Hepatocyte (in vitro differentiated cells): ENCODE data around the gene EHD3. TPM values are rescaled to one million over a fixed set of nuclear protein-coding genes. Genes with fewer than 3 reads are reported as not detected.
A peak's percentile ranks its signal among the peaks of the same experiment; 100 is the strongest.

ENCODE experiments used
- DNase-seq: peaks from one replicate; pipeline ENCODE4 v3.0.0-alpha.2; 2016; ENCODE audit warnings: low spot score
- H2AFZ ChIP-seq: fragments of 200-600 bp; sonication (generic); 2 replicates; pipeline ENCODE4 v1.6.0; 2016; ENCODE audit warnings: antibody characterized with exemption, mild to moderate bottlenecking
- H3K27ac ChIP-seq: fragments of 200-600 bp; sonication (generic); 2 replicates; pipeline ENCODE4 v1.5.1; 2016; ENCODE audit warnings: mild to moderate bottlenecking
- H3K27me3 ChIP-seq: fragments of 200-600 bp; sonication (generic); 2 replicates; pipeline ENCODE4 v1.6.1; 2016
- H3K36me3 ChIP-seq: fragments of 200-600 bp; sonication (generic); replicated peaks from 2 replicates; pipeline ENCODE4 v1.5.1; 2016; ENCODE audit warnings: low read depth; ENCODE audit not compliant: insufficient read depth
- H3K4me1 ChIP-seq: fragments of 200-600 bp; sonication (generic); 2 replicates; pipeline ENCODE4 v1.5.1; 2016; ENCODE audit warnings: mild to moderate bottlenecking, moderate library complexity; ENCODE audit not compliant: insufficient read depth
- H3K4me2 ChIP-seq: fragments of 200-600 bp; sonication (generic); 2 replicates; pipeline ENCODE4 v1.6.0; 2016
- H3K4me3 ChIP-seq: fragments of 200-600 bp; sonication (generic); 2 replicates; pipeline ENCODE4 v1.5.1; 2016; ENCODE audit warnings: mild to moderate bottlenecking
- H3K79me2 ChIP-seq: fragments of 200-600 bp; sonication (generic); 2 replicates; pipeline ENCODE4 v1.6.0; 2017; ENCODE audit warnings: mild to moderate bottlenecking
- H3K9me2 ChIP-seq: fragments of 200-600 bp; sonication (generic); replicated peaks from 2 replicates; pipeline ENCODE4 v1.6.0; 2017; ENCODE audit warnings: mild to moderate bottlenecking; ENCODE audit not compliant: insufficient read depth
- H3K9me3 ChIP-seq: fragments of 200-600 bp; sonication (generic); 2 replicates; pipeline ENCODE4 v1.5.1; 2016; ENCODE audit warnings: low read depth, mild to moderate bottlenecking
- H4K20me1 ChIP-seq: fragments of 200-600 bp; sonication (generic); 2 replicates; pipeline ENCODE4 v1.6.0; 2016; ENCODE audit warnings: mild to moderate bottlenecking; ENCODE audit not compliant: insufficient read depth, poor library complexity, severe bottlenecking
- CTCF ChIP-seq: fragments of 200-600 bp; sonication (generic); IDR thresholded peaks from 2 replicates; pipeline ENCODE4 v1.5.1; 2016; ENCODE audit warnings: antibody characterized with exemption, mild to moderate bottlenecking; ENCODE audit not compliant: poor library complexity
- EZH2 ChIP-seq: fragments of 200-600 bp; sonication (generic); IDR thresholded peaks from 2 replicates; pipeline ENCODE4 v1.6.1; 2016; ENCODE audit warnings: antibody characterized with exemption, mild to moderate bottlenecking, borderline replicate concordance
- EZH2phosphoT487 ChIP-seq: fragments of 200-600 bp; sonication (generic); IDR thresholded peaks from one replicate; pipeline ENCODE4 v1.6.1; 2018; ENCODE audit warnings: antibody characterized with exemption, mild to moderate bottlenecking, low read depth, moderate library complexity; ENCODE audit not compliant: unreplicated experiment, severe bottlenecking
- WGBS: methylation state at CpG from one replicate; pipeline ENCODE4 v1.1.6; 2016; ENCODE audit warnings: low lambda C conversion rate; ENCODE audit errors: missing lambda C conversion rate; 5-methylcytosine and 5-hydroxymethylcytosine counted together
- polyA plus RNA-seq: library from polyadenylated mRNA; unstranded; fragments of >200 nt; fragmentation: Nextera tagmentation; extraction: Ambion mirVana; gene quantifications from 2 replicates; pipeline ENCODE4 v1.2.1, GENCODE V29; 2016
- total RNA-seq: library from RNA; depleted of rRNA; stranded (reverse); fragments of >200 nt; gene quantifications from 2 replicates; pipeline ENCODE4 v1.2.3, GENCODE V29; 2014

Gene EHD3
- total and polyA plus RNA-seq, 2 experiments from 2014 or later = 4.5 to 6.2 TPM

GRCh38 chr2:31231571-31232302 lies 2.2 kb upstream of the EHD3 start:
- DNase-seq = no peak
- WGBS = 60% methylated on average over 15 of the region's 15 CpGs
- H2AFZ ChIP-seq = no peak overlapping the region

DNA sequence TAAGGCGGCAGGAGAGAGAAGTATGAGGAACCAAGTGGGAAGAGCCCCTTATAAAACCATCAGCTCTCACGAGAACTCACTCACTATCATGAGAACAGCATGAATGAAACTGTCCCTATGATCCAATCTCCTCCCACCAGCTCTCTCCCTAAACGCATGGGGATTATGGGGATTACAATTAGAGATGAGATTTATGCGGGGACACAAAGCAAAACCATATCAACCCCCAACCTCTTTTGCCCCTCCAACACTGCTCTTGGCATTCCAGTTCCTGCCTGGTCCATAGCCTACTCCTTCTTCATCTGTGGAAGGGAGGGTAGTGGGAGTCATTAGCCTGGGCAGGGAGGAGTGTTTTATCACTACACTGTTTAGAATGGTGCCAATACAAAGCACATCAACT lies 1.4 kb upstream of the EHD3 start:
- Histone ChIP-seq H3K9me3 (no peaks in the 10 kb centered on the region), H3K79me2 (peaks cover 3% of the 10 kb centered on the region), H2AFZ (no peak overlapping the region), H3K4me2 (no peak overlapping the region), H4K20me1 (no peaks in the 10 kb centered on the region), H3K27me3 (no peaks in the 10 kb centered on the region), H3K4me3 (no peak overlapping the region), H3K36me3 (no peaks in the 10 kb centered on the region), H3K4me1 (peaks cover 6% of the 10 kb centered on the region), H3K27ac (no peak overlapping the region), H3K9me2 (no peaks in the 10 kb centered on the region)
- no peak for TF ChIP-seq CTCF
- no peak for TF ChIP-seq EZH2phosphoT487
- TF ChIP-seq EZH2 = no peak
- 61% methylated on average over 4 of the region's 4 CpGs for WGBS
- no peak for DNase-seq

More at GRCh38 chr2:31231571-31232302, 2.2 kb upstream of the EHD3 start:
- Histone ChIP-seq H3K4me1 (peaks cover 6% of the 10 kb centered on the region), H3K4me2 (no peak overlapping the region), H4K20me1 (no peaks in the 10 kb centered on the region), H3K27me3 (no peaks in the 10 kb centered on the region), H3K9me2 (no peaks in the 10 kb centered on the region), H3K9me3 (no peaks in the 10 kb centered on the region), H3K27ac (no peak overlapping the region), H3K4me3 (no peak overlapping the region), H3K36me3 (no peaks in the 10 kb centered on the region), H3K79me2 (no peaks in the 10 kb centered on the region)
- TF ChIP-seq EZH2phosphoT487 (no peak), CTCF (no peak), EZH2 (no peak)

DNA sequence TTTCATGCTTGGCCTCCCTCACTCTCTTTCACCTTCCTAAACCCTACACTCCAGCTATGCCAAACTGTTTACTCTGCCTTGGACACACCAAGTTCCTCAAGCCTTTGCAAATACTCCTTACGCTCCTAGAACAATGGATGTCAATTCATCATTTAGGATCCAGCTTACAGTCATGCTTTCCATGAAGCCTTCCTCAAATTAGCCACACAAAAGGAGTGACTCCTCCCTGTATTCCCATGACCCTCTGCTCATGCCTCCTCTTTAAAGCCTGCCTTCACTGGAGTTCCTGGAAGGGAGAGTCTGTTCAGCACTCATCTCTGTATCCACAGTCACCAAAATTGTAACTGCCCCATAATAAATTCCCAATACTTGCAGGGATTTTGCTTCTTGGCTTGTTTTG lies 721 bp upstream of the EHD3 start:
- H3K9me2 ChIP-seq = no peaks in the 10 kb centered on the region
- 71% methylated on average over 1 of the region's 1 CpG for WGBS
- H3K79me2 ChIP-seq = peaks cover 8% of the 10 kb centered on the region
- H3K4me2 ChIP-seq = peak overlapping the region; percentile 98
- TF ChIP-seq EZH2 (no peak), EZH2phosphoT487 (no peak), CTCF (no peak)
- no peaks in the 10 kb centered on the region for H3K36me3 ChIP-seq
- H3K27ac ChIP-seq = no peak overlapping the region
- H3K4me1 ChIP-seq = peaks cover 6% of the 10 kb centered on the region
- H4K20me1 ChIP-seq = no peaks in the 10 kb centered on the region
- no peaks in the 10 kb centered on the region for H3K9me3 ChIP-seq
- DNase-seq = no peak
- H3K4me3 ChIP-seq = no peak overlapping the region
- no peak overlapping the region for H2AFZ ChIP-seq
- H3K27me3 ChIP-seq = no peaks in the 10 kb centered on the region
